ENCODE measurements around the gene REPS1.

The REPS1 gene

GRCh38 chr6:138926579-138926978 lies 61.5 kb downstream of the REPS1 start:
- no peak for DNase-seq (ENCODE audit: low read depth)

DNA sequence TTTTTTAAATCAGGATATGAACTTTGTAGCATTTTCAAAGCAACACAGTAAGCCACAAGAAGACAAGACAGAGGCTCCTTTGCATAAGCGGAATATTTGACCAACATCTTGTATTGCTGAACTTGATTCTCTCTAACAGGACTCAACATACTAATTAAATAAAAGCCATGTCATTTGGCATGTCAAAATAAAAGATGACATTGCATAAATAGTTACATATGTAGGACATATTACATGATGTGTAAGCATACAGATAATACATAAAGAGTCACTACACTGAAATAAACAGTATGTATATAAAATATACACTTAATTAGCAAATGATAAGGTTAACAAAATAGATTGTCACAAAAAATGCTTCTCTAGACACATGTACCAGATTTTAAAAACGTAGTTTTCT lies 62.2 kb downstream of the REPS1 start:
- DNase-seq (ENCODE audit: low read depth), result no peak

GRCh38 chr6:138923561-138923960 lies 64.5 kb downstream of the REPS1 start:
- DNase-seq (ENCODE audit: low read depth), result no peak

DNA sequence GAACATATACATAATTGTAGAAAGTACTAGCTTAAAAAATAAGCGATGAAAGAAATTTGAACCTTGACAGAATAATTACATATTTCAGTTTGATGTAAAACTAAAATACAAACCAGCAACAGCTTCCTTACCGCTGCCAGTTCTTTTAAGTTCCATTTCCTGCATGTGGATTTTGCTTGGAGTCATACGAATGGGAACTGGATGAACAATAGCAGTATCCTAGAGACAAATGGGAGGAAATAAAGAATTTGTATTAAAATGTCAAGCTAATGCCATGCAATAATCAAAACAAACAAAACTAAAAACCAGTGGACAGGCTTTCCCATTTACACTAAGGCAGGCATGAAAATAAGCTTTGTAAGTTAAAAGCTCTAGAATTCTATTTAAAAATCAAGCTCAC lies 67.1 kb downstream of the REPS1 start:
- DNase-seq (ENCODE audit: low read depth), result no peak

DNA sequence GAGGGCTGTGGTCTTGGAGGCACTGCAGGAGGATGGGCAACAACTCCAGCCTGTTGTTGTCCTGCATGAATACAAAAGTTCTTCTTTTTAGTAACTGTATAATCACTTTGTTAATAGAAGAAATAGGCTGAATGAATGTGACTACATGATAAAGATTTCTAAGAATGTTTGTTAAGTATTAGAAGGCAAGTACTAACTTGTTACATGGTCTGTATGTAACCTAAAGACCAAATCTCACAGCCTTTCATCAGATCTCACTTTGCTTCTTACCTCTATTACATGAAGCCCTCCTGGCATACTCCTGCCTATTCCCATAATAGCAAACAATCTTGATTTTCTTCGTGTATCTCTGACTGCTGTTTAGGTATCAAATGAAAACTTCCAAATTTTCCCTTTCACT lies 73.4 kb downstream of the REPS1 start:
- DNase-seq (ENCODE audit: low read depth), result no peak

DNA sequence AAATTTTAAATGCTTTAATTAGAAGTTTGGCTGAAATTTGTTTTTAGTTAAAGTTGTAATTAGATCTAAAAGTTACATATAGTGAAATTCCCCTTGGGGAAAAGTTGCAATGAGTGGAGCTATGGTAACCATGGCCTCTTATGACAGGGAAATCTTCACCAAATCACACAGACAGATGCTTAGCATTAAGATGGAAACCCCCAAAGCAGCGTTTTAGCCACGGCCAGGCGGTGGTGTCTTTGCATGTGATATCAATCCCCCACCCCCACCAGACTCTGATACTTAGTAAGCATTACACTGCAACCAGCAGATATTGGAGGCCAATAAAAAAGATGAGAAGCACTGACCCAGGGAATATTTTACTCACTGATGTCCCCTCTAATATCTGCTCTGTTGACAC lies 75.7 kb downstream of the REPS1 start:
- DNase-seq (ENCODE audit: low read depth), result no peak

- no peak for DNase-seq (ENCODE audit: low read depth)
Measured at GRCh38 chr6:138909975-138910374, 78.1 kb downstream of the REPS1 start.

DNA sequence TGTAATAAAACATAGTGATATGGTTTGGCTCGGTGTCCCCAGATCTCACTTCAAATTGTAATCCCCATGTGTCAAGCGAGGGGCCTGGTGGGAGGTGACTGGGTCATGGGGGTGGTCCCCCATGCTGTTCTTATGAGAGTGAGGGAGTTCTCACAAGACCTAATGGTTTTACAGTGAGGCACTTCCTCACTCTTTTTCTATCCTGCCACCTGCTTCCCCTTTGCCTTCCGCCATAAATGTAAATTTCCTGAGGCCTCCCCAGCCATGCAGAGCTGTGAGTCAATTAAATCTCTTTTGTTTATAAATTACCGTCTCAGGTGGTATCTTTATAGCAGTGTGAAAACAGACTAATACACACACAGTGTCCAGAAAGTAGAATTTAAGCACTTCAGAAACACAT lies 78.5 kb downstream of the REPS1 start:
- DNase-seq (ENCODE audit: low read depth), result no peak

- no peak for DNase-seq (ENCODE audit: low read depth)
Measured at GRCh38 chr6:138907167-138907566, 80.9 kb downstream of the REPS1 start.

DNA sequence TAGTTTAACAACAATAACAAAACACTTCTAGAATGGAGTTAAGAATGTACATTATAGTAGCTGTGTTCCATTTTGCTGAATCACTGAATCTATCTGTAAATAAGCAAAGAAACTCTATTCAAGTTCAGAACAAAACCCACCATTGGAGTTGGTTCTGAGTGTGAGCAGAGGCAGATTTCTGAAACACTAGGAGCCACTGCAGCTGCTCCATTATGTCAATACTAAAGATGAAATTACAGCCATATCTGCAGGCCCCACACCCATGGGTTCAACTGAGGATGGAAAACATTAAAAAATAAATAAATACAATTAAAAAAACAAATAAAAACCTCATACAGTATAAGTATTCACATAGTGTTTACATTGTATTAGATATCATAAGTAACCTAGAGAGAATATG lies 91.0 kb downstream of the REPS1 start:
- no peak for DNase-seq (ENCODE audit: low read depth)

DNA sequence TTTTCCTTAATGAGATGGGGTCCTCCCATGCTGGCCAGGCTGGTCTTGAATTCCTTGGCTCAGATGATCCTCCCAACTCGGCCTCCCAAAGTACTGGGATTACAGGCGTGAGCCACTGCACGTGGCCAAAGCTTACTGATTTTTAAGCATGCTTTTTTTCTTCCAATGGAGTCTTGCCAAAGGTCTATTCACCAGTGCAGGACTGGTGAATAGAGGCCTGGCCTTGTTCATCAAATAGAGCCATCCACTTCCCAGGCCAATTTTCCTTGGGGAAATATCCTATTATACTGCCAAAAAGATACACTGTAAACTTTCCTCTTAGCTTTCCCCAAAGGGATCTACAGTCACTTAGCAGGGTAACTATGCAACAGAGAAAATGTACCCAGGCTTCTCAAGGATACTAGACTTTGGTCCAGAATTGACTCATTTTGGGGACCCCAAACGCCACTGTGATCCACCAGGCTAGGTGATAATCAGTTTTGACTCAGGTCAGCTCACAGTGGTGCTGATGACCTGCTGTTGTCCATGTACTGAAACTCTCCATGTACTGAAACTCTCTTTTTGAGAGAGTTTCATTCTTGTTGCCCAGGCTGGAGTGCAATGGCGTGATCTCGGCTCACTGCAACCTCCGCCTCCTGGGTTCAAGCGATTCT lies 91.8 kb downstream of the REPS1 start:
- DNase-seq (ENCODE audit: low read depth), result no peak

GRCh38 chr6:138891255-138891986 lies 96.6 kb downstream of the REPS1 start:
- no peak for DNase-seq (ENCODE audit: low read depth)

DNA sequence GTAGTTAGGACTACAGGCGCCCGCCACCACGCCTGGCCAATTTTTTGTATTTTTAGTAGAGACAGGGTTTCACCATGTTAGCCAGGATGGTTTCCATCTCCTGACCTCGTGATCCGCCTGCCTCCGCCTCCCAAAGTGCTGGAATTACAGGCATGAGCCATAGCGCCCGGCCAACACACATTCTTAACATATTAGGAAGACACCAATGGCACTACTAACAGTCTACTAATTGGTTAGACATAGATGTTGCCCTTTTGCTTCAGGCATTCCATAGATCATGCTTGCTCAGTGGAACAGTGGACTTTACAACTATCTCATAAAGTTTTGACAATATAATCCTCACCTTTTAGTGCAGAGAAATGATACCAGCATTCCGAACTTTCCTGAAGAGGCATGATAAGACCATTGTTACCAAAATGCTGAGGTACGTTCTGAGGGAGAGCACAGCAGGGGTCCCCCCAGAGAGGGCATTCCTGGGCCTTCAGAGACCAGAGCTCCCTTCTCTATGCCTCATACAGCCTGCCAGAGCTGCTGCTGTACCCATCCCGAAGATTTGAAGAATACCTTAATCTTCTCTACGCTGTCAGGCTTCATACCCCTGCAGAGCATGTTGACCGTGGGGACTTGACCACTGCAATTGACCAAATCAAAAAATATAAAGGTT lies 102.8 kb downstream of the REPS1 start:
- DNase-seq (ENCODE audit: low read depth), result no peak

- DNase-seq (ENCODE audit: low read depth), result no peak
Measured at GRCh38 chr6:138882369-138883017, 105.6 kb downstream of the REPS1 start.

DNA sequence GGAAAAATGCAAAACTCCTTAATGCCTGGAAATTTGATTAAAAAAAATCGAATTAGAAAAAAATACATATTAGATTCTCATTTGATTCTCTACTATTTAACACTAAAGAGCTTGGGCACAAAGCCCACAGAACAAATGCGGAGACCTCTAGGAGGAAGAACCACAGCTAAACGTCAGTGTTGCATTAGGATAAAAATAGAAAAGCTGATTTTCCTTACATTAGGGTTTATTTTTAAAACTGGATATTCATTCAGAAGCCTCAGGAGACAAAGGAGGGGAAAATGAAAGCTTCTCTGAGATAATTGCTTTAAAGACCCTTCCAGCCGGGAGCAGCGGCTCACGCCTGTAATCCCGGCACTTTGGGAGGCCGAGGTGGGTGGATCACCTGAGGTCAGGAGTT lies 114.9 kb downstream of the REPS1 start:
- no peak for DNase-seq (ENCODE audit: low read depth)

DNA sequence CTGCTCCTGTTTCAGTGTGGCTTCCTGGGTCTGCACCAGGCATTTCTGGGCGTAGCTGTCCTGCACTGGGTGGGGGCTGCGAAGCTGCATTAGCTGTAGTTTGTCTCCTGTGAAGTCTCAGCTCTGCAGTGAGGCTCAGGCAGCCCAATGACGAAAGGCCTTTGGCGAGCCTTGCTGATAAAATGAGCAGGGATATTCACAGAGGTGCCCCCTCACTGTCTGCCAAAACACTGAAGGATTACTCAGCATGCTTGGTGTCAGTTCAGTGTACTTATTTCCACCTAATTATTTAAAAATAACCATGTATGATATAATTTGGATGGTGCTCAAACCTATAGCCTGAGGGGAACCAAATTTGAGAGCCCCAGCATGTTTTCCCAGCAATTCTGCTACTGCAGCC lies 118.7 kb downstream of the REPS1 start:
- DNase-seq (ENCODE audit: low read depth), result no peak

DNA sequence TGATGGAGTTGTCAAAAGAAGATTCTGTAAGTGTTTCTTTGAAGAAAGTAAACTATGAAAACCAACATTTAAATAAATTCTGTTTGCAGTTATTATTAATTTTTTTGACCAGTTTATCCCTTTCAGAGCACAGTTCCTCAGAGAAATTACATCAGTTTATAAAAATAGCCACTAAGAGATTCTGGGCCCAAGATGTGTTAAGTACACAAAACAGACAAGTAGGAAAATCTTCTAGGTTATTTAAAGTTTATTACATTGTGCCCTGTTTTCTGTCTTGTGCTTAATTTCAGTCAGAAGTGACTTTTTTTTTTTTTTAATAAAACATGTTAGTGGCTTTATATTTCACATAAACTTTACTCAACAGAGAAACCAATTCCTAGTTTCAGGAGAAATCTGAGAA lies 119.9 kb downstream of the REPS1 start:
- DNase-seq (ENCODE audit: low read depth), result no peak

- DNase-seq (ENCODE audit: low read depth), result no peak
Measured at GRCh38 chr6:138865480-138866109, 122.5 kb downstream of the REPS1 start.

DNA sequence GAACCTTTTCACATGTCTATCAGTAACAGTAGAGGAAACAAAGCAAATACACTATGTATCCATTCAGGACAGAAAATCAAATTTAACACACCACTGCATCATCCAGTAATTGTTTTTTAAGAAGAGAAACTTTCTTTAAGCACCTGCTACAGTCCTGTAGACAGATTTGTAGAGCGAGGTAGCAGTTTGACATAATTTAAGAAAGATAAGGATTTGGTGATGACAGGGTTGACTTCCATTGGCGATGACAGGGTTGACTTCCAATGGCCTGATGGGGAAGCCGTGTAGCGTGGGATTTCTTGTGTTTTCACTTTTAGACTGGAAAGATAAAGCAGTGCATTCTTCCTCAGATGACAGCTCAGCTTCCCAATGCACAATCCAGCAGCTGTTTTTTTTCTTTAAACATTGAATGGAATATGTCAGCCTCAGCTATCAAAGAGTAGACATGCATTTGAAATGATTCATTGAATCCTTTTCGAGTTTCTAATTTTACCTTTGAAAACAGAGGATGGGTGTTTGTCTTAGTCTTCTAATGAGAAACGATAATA lies 123.6 kb downstream of the REPS1 start:
- DNase-seq (ENCODE audit: low read depth), result no peak

- no peak for DNase-seq (ENCODE audit: low read depth)
Measured at GRCh38 chr6:138863321-138863720, 124.7 kb downstream of the REPS1 start.

DNA sequence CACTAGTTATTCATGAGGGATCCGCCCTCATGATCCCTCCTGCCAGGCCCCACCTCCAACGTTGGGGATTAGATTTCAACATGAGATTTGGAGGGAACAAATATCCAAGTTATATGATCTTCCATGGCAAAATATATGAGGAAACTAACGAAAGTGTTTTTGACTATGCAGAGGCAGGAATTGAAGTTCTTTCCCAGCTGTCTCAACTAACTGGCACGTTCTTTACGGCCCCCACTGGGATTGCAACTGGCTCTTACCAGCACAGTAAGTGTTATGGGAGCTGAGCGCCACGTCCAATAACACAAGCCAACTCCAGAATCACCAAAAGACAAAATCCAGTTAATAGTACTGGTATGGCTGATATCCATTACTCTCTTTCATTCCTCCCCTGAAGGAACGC lies 125.6 kb downstream of the REPS1 start:
- no peak for DNase-seq (ENCODE audit: low read depth)

DNA sequence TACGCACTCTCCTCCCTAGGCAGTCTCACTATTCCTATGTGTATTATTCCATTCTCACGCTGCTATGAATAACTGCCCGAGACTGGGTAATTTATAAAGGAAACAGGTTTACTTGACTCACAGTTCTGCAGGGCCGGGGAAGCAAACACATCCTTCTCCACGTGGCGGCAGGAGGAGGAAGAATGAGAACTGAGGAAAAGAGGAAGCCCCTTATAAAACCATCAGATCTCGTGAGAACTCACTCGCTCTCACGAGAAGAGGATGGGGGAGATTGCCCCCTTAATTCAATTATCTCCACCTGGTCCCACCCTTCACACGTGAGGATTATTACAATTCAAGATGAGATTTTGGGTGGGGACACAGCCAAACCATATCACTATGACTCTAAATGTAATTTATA lies 130.3 kb downstream of the REPS1 start:
- no peak for DNase-seq (ENCODE audit: low read depth)

All from activated T-helper 1 cell treated with Interleukin-2 at 50 U/mL for 16 hours (primary cell).